HG03103 (cell line): ENCODE data around the gene SCMH1.
"Not testable (repeated sequence)": the region's sequence is repeated elsewhere in the genome, so short reads cannot be mapped to it uniquely, and the experiment has no call there.

Experiments
- ATAC-seq: cut with Tn5 transposase; IDR thresholded peaks from one replicate; pipeline ENCODE4 v1.9.1; 2021; ENCODE audit warnings: low read depth; ENCODE audit not compliant: unreplicated experiment

SCMH1 gene

GRCh38 chr1:41160498-41161110, 81.5 kb downstream of the SCMH1 start:
- ATAC-seq, result no peak

GRCh38 chr1:41158966-41159365, 83.1 kb downstream of the SCMH1 start:
- ATAC-seq, result no peak

DNA sequence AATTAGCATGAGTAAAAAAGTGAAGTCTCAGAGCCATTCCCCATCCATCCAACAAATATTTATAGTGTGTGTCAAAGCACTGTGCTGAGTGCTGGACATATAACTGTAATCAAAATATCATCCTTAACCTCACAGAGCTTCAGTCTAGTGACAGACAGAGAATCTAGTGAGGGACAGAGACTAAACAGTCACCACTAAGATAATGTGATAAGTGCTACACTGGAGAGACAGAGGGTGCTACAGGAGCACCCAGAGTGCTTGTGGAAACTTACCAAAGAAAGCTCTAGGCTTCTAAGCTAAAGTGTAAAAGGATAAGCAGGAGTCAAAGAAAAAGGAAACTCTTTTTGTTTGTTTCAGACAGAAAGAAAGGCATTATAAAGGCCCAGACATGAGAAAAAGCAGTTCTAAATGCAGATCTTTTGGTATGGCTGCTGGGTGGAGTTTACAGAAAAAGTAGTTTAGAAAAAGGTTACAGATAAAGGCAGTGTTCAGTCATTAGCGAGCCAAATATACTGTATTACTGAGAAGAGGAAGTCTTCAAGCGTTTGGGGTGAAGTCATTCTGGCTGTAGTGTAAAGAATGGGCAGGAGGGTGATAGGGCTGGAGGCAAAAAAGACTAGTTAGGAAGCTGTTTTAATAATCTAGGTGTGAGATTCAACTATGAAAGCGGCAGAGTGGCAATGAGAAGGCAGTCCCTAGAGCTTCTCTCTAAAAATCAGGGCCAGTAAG, 83.8 kb downstream of the SCMH1 start:
- no peak for ATAC-seq

- no peak for ATAC-seq
These were observed 87.0 kb downstream of the SCMH1 start for GRCh38 chr1:41155105-41155504.

- no peak for ATAC-seq
These were observed 88.3 kb downstream of the SCMH1 start for GRCh38 chr1:41153750-41154274.

GRCh38 chr1:41152622-41153044, 89.5 kb downstream of the SCMH1 start:
- ATAC-seq, result no peak

- ATAC-seq, result no peak
These were observed 90.3 kb downstream of the SCMH1 start for GRCh38 chr1:41151846-41152245.

- no peak for ATAC-seq
These were observed 92.5 kb downstream of the SCMH1 start for GRCh38 chr1:41149570-41149969.

- no peak for ATAC-seq
These were observed 97.8 kb downstream of the SCMH1 start for GRCh38 chr1:41144285-41144684.

DNA sequence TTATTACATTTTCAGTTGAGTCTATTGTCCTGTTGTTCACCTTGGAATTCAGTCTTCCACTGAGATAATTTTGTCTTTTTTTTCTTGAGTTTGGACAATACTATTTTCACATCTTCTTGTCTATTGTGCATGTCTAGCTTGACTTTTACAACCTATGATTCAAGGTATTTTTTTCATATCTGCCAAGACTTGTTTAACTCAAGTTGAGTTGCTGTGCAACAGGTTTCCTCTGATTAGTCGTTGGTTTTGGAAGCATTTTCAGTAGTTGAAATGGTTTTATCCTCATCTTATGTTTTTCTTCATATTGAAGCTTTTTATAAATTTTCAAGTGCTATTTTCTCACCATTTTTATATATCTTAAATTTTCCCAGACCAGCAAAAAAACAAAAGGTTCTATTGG, 103.6 kb downstream of the SCMH1 start:
- no peak for ATAC-seq

DNA sequence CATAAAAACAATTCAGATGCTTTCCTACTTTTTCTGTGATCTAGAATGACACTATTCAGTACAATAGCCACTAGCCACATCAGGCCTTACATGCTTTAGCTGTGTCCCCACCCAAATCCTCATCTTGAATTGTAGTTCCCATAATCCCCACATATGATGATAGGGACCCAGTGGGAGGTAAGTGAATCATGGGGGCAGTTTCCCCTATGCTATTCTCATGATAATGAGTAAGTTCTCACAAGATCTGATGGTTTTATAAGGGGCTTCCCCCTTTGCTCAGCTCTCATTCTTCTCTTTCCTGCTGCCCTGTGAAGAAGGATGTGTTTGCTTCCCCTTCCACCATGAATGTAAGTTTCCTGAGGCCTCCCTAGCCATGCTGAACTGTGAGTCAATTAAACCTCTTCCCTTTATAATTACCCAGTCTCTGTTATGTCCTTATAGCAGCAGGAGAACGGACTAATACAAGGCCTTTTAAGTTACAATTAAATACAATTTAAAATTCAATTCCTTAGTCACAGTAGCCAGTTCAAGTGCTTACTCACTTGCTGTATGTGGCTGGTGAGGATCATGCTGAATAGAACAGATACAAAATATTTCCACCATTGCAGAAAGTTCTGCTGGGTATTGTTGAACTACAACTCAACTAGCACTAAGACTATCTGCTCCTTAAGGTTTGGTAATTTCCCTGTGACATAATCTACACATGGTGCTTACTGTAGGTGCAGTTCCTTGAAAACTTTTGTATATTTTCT, 106.7 kb downstream of the SCMH1 start:
- no peak for ATAC-seq

GRCh38 chr1:41134325-41134724, 107.8 kb downstream of the SCMH1 start:
- ATAC-seq, result not testable (repeated sequence)

DNA sequence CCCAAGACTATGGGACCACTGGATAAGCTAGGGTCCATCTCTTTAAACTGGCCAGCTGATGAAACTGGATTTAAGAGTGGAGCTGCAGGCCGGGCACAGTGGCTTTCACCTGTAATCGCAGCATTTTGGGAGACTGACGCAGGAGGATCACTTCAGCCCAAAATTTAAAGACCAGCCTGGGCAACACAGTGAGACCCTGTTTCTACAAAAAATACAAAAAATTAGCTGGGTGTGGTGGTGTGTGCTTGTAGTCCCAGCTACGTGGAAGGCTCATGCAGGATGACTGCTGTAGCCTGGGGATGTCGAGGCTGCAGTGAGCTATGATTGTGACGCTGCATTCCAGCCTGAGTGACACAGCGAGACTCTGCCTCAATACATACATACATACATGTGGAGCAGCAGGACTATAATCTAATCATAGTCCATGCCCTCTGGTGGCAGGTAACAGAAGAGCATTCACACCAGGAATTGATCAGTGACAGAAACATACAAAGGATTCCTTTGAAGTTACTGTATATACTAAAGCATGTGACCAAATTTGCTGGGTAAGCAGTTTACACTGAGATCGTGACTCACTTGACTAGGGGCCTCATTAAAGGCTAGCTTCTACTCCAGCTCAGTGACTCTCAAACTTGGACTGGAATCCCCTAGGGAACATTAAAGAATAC, 119.1 kb downstream of the SCMH1 start:
- ATAC-seq, result no peak

- no peak for ATAC-seq
These were observed 120.0 kb downstream of the SCMH1 start for GRCh38 chr1:41122148-41122547.

DNA sequence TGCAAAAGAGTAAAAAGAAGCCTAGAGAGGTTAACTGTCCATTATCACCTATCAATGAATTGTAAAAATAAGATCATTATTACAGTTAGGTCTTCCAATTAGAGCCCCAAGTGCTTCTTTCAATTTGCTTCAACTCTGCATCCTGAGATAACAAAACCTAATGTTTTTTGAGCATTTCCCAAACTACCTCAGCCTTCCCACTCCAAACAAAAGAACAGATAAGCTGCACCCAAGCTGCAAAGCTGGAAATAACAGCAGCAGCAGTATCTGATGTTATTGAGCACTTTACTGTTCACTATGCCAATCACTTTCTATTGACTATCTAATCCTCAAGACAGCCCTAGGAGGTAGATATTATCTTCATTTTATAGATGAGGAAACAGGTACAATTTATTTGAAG, 123.5 kb downstream of the SCMH1 start:
- no peak for ATAC-seq

- not testable (repeated sequence) for ATAC-seq
These were observed 124.9 kb downstream of the SCMH1 start for GRCh38 chr1:41117241-41117640.

- ATAC-seq, result no peak
These were observed 131.4 kb downstream of the SCMH1 start for GRCh38 chr1:41110736-41111135.

DNA sequence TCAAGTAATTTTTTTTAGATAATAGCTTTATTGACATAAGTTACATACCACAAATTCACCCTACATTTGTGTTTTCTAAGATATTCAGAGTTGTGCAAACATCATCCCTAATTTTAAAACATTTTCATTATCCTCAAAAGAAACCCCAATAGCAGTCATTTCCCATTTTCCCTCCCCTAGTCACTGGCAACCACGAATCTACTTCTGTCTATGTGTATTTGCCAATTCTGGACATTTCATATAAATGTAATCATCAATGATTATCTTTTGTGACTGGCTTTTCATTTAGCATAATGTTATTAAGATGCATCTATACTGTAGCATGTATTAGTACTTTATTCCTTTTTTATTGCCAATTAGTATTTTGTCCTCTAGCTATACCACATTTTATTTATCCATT, 131.8 kb downstream of the SCMH1 start:
- no peak for ATAC-seq

GRCh38 chr1:41109310-41110197, 132.6 kb downstream of the SCMH1 start:
- no peak for ATAC-seq
